Measurements from ENCODE around the gene BOK. TPM values are rescaled to one million over a fixed set of nuclear protein-coding genes. Genes with fewer than 3 reads are reported as not detected.
A peak's percentile ranks its signal among the peaks of the same experiment; 100 is the strongest.

The BOK gene
- polyA plus RNA-seq, 3 donors, result 0.05 TPM; not detected in 2

DNA sequence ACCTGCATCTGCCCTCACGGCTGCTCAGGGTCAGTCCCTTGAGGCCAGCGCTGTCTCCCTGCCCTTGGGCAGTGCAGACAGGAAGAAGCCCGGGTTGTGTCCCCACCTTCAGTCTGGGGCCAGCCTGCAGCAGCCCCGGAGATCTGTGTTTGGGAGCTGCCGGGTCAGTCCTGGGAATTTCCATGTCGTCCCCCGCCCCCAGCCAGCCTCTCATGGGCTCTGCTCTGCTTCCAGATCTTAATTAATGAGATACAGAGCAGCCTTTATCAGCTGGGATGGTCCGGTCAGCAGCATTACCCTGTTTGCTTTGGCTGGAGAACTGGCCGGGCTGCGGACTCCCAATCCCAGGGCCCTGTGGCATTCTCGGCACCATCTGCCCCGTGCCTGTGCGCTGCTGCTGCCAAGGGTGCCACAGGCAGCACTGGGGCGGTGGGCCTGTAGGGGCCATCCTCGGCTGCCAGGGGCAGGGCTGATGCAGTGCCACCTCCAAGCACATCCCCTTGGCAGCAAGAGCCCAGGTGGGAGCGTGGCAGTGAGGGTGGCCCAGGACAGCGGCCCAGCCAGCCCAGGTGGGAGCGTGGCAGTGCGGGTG, 2.4 kb downstream of the BOK start:
- Histone ChIP-seq H3K27ac (ENCODE audit: low read depth in 1 of 2, low read length in 2 of 2) (no peak overlapping the region), H2AFZ (ENCODE audit: insufficient read depth, low read depth, low read length, poor library complexity, severe bottlenecking) (no peak overlapping the region), H3K4me1 (ENCODE audit: control insufficient read depth in 1 of 2, insufficient read depth in 2 of 2, low read length in 2 of 2) (peaks cover 0 to 13% of the 10 kb centered on the region in 2 donors), H3K4me3 (replicated peaks in 1 of 3; ENCODE audit: low read depth in 2 of 3, low read length in 3 of 3) (no peak overlapping the region), H3K36me3 (replicated peaks in 1 of 2; ENCODE audit: control insufficient read depth in 1 of 2, insufficient read depth in 2 of 2, low read length in 2 of 2) (no peaks in the 10 kb centered on the region), H4K20me1 (ENCODE audit: insufficient read depth, low read length) (no peaks in the 10 kb centered on the region), H3K9me3 (replicated peaks in 1 of 2; ENCODE audit: control insufficient read depth in 1 of 2, insufficient read depth in 1 of 2, low read length in 2 of 2) (peaks cover 8 to 24% of the 10 kb centered on the region in 2 donors), H3K9ac (ENCODE audit: insufficient read depth, low read length, poor library complexity, severe bottlenecking) (no peak overlapping the region), H3K4me2 (replicated peaks; ENCODE audit: extremely low read depth, low read length, poor library complexity, severe bottlenecking) (no peak overlapping the region), H3K27me3 (ENCODE audit: control insufficient read depth in 2 of 2, insufficient read depth in 2 of 2, low read length in 2 of 2) (peaks cover 17 to 38% of the 10 kb centered on the region in 2 donors), H3K79me2 (ENCODE audit: insufficient read depth, low read length) (no peaks in the 10 kb centered on the region)
- TF ChIP-seq, protein P1, sequence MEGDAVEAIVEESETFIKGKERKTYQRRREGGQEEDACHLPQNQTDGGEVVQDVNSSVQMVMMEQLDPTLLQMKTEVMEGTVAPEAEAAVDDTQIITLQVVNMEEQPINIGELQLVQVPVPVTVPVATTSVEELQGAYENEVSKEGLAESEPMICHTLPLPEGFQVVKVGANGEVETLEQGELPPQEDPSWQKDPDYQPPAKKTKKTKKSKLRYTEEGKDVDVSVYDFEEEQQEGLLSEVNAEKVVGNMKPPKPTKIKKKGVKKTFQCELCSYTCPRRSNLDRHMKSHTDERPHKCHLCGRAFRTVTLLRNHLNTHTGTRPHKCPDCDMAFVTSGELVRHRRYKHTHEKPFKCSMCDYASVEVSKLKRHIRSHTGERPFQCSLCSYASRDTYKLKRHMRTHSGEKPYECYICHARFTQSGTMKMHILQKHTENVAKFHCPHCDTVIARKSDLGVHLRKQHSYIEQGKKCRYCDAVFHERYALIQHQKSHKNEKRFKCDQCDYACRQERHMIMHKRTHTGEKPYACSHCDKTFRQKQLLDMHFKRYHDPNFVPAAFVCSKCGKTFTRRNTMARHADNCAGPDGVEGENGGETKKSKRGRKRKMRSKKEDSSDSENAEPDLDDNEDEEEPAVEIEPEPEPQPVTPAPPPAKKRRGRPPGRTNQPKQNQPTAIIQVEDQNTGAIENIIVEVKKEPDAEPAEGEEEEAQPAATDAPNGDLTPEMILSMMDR (IDR thresholded peaks at IDR 0.05), result no peak
- H3K4me1 Mint-ChIP-seq, result peaks cover 3% of the 10 kb centered on the region
- intact Hi-C loops (cut with micrococcal nuclease), result no loop called here
- H3K27me3 Mint-ChIP-seq (ENCODE audit: low read depth in 3 of 3), result peaks cover 29 to 48% (median 46%) of the 10 kb centered on the region in 3 donors
- H3K9me3 Mint-ChIP-seq, result peaks cover 10 to 28% (median 23%) of the 10 kb centered on the region in 7 donors
- WGBS (ENCODE audit: insufficient coverage), result 86% methylated on average over 13 of the region's 19 CpGs
- H3K4me3 Mint-ChIP-seq, result peak overlapping the region in 1 of 2 donors; percentile 35
- no peak overlapping the region for H3K27ac Mint-ChIP-seq
- no peak for DNase-seq
- H3K36me3 Mint-ChIP-seq, result peaks cover 0 to 9% of the 10 kb centered on the region in 2 donors

DNA sequence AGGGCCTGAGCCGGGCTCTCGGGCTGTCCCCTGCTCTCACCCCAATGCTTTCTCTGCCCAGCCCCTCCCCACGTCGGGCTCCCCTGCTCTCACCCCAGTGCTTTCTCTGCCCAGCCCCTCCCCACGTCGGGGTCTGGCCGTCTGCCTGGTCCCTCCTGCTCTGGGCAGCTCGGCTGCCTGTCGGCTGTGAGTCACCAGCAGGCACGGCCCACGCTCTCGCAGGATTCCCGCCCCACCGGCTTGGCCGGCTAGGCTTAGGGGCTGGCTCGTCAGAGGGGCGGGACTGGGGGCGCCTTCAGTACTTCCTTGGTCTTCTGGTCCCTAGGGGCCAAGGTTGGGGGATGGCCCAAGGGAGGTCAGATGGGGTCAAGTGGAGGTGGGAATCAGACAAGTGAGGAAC, 3.3 kb downstream of the BOK start:
- H3K79me2 ChIP-seq (ENCODE audit: insufficient read depth, low read length), result no peaks in the 10 kb centered on the region
- Mint-ChIP-seq H3K4me3 (no peak overlapping the region), H3K9me3 (peaks cover 7 to 19% (median 15%) of the 10 kb centered on the region in 7 donors), H3K4me1 (peaks cover 3% of the 10 kb centered on the region), H3K27me3 (ENCODE audit: low read depth in 3 of 3) (peaks cover 26 to 40% (median 37%) of the 10 kb centered on the region in 3 donors), H3K27ac (no peak overlapping the region), H3K36me3 (peaks cover 0 to 9% of the 10 kb centered on the region in 2 donors)
- no peak overlapping the region for H3K4me3 ChIP-seq (replicated peaks in 1 of 3; ENCODE audit: low read depth in 2 of 3, low read length in 3 of 3)
- no peak for DNase-seq
- H4K20me1 ChIP-seq (ENCODE audit: insufficient read depth, low read length), result no peaks in the 10 kb centered on the region
- H3K9ac ChIP-seq (ENCODE audit: insufficient read depth, low read length, poor library complexity, severe bottlenecking), result no peak overlapping the region
- peaks cover 6 to 17% of the 10 kb centered on the region in 2 donors for H3K9me3 ChIP-seq (replicated peaks in 1 of 2; ENCODE audit: control insufficient read depth in 1 of 2, insufficient read depth in 1 of 2, low read length in 2 of 2)
- TF ChIP-seq, protein P1 (IDR thresholded peaks at IDR 0.05), result no peak
- WGBS (ENCODE audit: insufficient coverage), result 86% methylated on average over 18 of the region's 18 CpGs
- intact Hi-C loops (cut with micrococcal nuclease), result no loop called here
- peaks cover 14 to 31% of the 10 kb centered on the region in 2 donors for H3K27me3 ChIP-seq (ENCODE audit: control insufficient read depth in 2 of 2, insufficient read depth in 2 of 2, low read length in 2 of 2)
- no peak overlapping the region for H3K27ac ChIP-seq (ENCODE audit: low read depth in 1 of 2, low read length in 2 of 2)
- no peak overlapping the region for H3K4me2 ChIP-seq (replicated peaks; ENCODE audit: extremely low read depth, low read length, poor library complexity, severe bottlenecking)
- no peak overlapping the region for H2AFZ ChIP-seq (ENCODE audit: insufficient read depth, low read depth, low read length, poor library complexity, severe bottlenecking)
- H3K36me3 ChIP-seq (replicated peaks in 1 of 2; ENCODE audit: control insufficient read depth in 1 of 2, insufficient read depth in 2 of 2, low read length in 2 of 2), result no peaks in the 10 kb centered on the region
- H3K4me1 ChIP-seq (ENCODE audit: control insufficient read depth in 1 of 2, insufficient read depth in 2 of 2, low read length in 2 of 2), result peaks cover 0 to 13% of the 10 kb centered on the region in 2 donors
